Naive thymus-derived CD4-positive, alpha-beta T cell (primary cell): Measurements from ENCODE around the gene OR10V1. TPM values are rescaled to one million over a fixed set of nuclear protein-coding genes. Genes with fewer than 3 reads are reported as not detected.
"Not testable (repeated sequence)": the region's sequence is repeated elsewhere in the genome, so short reads cannot be mapped to it uniquely, and the experiment has no call there.

Experiments used
- ATAC-seq: fragments of 150-1000 bp; cut with Tn5 transposase; 2 replicates; pipeline ENCODE4 v1.10.0; 2021; ENCODE audit warnings: mild to moderate bottlenecking, moderate library complexity
- CTCF ChIA-PET: fragments of 350-600 bp; sonication (Branson Sonifier 250); formaldehyde crosslinking; loops from one replicate; lab custom pipeline; 2021; ENCODE audit warnings: antibody characterized with exemption; lab: Charles Lee
- POLR2A ChIA-PET: fragments of 350-600 bp; sonication (Branson Sonifier 250); formaldehyde crosslinking; loops from one replicate; lab custom pipeline; 2021; ENCODE audit warnings: antibody characterized with exemption, inconsistent platforms; lab: Charles Lee
- DNase-seq, 9 donors: peaks; one replicate each; pipeline versions ENCODE4 v3.0.0 to v3.0.0-alpha.2; 2020 to 2022; ENCODE audit warnings: mixed read lengths in 1 of 9
- H3K27ac ChIP-seq: one replicate; pipeline ENCODE4 v1.7.0; 2013; ENCODE audit warnings: mild to moderate bottlenecking, low read depth, low read length, moderate library complexity
- H3K27me3 ChIP-seq, 2 donors: one replicate each; pipeline ENCODE4 v1.7.0; 2013; ENCODE audit warnings: low read length in 2 of 2, mild to moderate bottlenecking in 2 of 2, moderate library complexity in 2 of 2; ENCODE audit not compliant: control insufficient read depth in 2 of 2, insufficient read depth in 2 of 2
- H3K36me3 ChIP-seq, 3 experiments: 1 replicate in 2 of 3; 2 replicates in 1 of 3; pipeline ENCODE4 v1.7.0; 2013; ENCODE audit warnings: low read length in 3 of 3, mild to moderate bottlenecking in 3 of 3, moderate library complexity in 1 of 3; ENCODE audit not compliant: insufficient read depth in 3 of 3, control insufficient read depth in 2 of 3
- H3K4me1 ChIP-seq, 2 donors: one replicate each; pipeline ENCODE4 v1.7.0; 2013; ENCODE audit warnings: low read length in 2 of 2, mild to moderate bottlenecking in 2 of 2, moderate library complexity in 1 of 2; ENCODE audit not compliant: control insufficient read depth in 2 of 2, insufficient read depth in 2 of 2
- H3K4me3 ChIP-seq: 2 replicates; pipeline ENCODE4 v1.7.0; 2013; ENCODE audit warnings: mild to moderate bottlenecking, low read length
- H3K9me3 ChIP-seq, 3 experiments: 1 replicate in 2 of 3; 2 replicates in 1 of 3; pipeline ENCODE4 v1.7.0; 2013; ENCODE audit warnings: low read length in 3 of 3; ENCODE audit not compliant: control insufficient read depth in 2 of 3
- H3K27ac Mint-ChIP-seq, 9 donors: one replicate each; pipeline ENCODE4 v1.8.0; 2020 to 2022; ENCODE audit warnings: mixed read lengths in 9 of 9, mild to moderate bottlenecking in 8 of 9, moderate library complexity in 5 of 9, inconsistent platforms in 2 of 9
- H3K27me3 Mint-ChIP-seq, 5 donors: one replicate each; pipeline ENCODE4 v1.8.0; 2021 to 2022; ENCODE audit warnings: mixed read lengths in 5 of 5, mild to moderate bottlenecking in 1 of 5
- H3K36me3 Mint-ChIP-seq, 5 donors: one replicate each; pipeline ENCODE4 v1.8.0; 2020 to 2022; ENCODE audit warnings: mixed read lengths in 5 of 5, mild to moderate bottlenecking in 3 of 5, inconsistent platforms in 1 of 5
- H3K4me1 Mint-ChIP-seq, 7 donors: one replicate each; pipeline ENCODE4 v1.8.0; 2020 to 2022; ENCODE audit warnings: mixed read lengths in 7 of 7, mild to moderate bottlenecking in 3 of 7, inconsistent platforms in 1 of 7
- H3K4me3 Mint-ChIP-seq, 10 donors: one replicate each; pipeline ENCODE4 v1.8.0; 2020 to 2022; ENCODE audit warnings: mild to moderate bottlenecking in 10 of 10, mixed read lengths in 10 of 10, moderate library complexity in 6 of 10, inconsistent platforms in 2 of 10
- H3K9me3 Mint-ChIP-seq, 11 donors: one replicate each; pipeline ENCODE4 v1.8.0; 2020 to 2022; ENCODE audit warnings: mixed read lengths in 11 of 11, mild to moderate bottlenecking in 4 of 11, inconsistent platforms in 1 of 11, moderate library complexity in 1 of 11
- intact Hi-C, 2 donors: fragments of 100-400 bp; cut with micrococcal nuclease; formaldehyde crosslinking; loops; one replicate each; pipeline ENCODE4 v1.15.1; 2023
- polyA plus RNA-seq, 2 donors: library from polyadenylated mRNA; unstranded; fragments of 300-500 nt; fragmentation: Illumina TruSeq; gene quantifications; one replicate each; pipeline ENCODE4 v1.2.3, GENCODE V29; 2021
- total RNA-seq, 6 experiments: library from RNA in 5 of 6; stranded (reverse) in 5 of 6; gene quantifications; 1 replicate in 5 of 6; 2 replicates in 1 of 6; pipeline ENCODE4 v1.2.3 and lab custom pipeline; 2021 to 2026

OR10V1 gene
- total and polyA plus RNA-seq, 7 experiments from 2014 or later = not detected

- Histone ChIP-seq H3K36me3 (no peaks in the 10 kb centered on the region), H3K27ac (no peak overlapping the region), H3K4me3 (no peak overlapping the region), H3K4me1 (no peaks in the 10 kb centered on the region), H3K9me3 (no peaks in the 10 kb centered on the region), H3K27me3 (no peaks in the 10 kb centered on the region)
- Mint-ChIP-seq H3K36me3 (no peaks in the 10 kb centered on the region), H3K27me3 (peaks cover 19 to 35% (median 23%) of the 10 kb centered on the region in 5 donors), H3K9me3 (peaks cover 0 to 1% (median 0%) of the 10 kb centered on the region in 11 donors), H3K27ac (no peak overlapping the region), H3K4me3 (no peak overlapping the region), H3K4me1 (no peaks in the 10 kb centered on the region)
- ATAC-seq (no peak), DNase-seq (no peak)
- intact Hi-C loops = no loop called here
- CTCF ChIA-PET = no interaction called here
- POLR2A ChIA-PET = interaction anchor here (0.7 kb wide), 1 partner anchor 63 kb away, joined by 3 read pairs; no protein-coding TSS in a partner anchor
Observed at GRCh38 chr11:59706518-59707285, 6.9 kb downstream of the OR10V1 start.

- no peak overlapping the region for H3K4me3 Mint-ChIP-seq
- DNase-seq (no peak), ATAC-seq (no peak)
- Histone ChIP-seq H3K36me3 (no peaks in the 10 kb centered on the region), H3K9me3 (no peaks in the 10 kb centered on the region), H3K27me3 (no peaks in the 10 kb centered on the region), H3K4me3 (no peak overlapping the region), H3K4me1 (no peaks in the 10 kb centered on the region), H3K27ac (no peak overlapping the region)
- H3K4me1 Mint-ChIP-seq = no peaks in the 10 kb centered on the region
- peaks cover 0 to 1% (median 0%) of the 10 kb centered on the region in 11 donors for H3K9me3 Mint-ChIP-seq
- peaks cover 14 to 35% (median 23%) of the 10 kb centered on the region in 5 donors for H3K27me3 Mint-ChIP-seq
- intact Hi-C loops = no loop called here
- no peak overlapping the region for H3K27ac Mint-ChIP-seq
- H3K36me3 Mint-ChIP-seq = no peaks in the 10 kb centered on the region
- ChIA-PET POLR2A (no interaction called here), CTCF (no interaction called here)
Observed at GRCh38 chr11:59705294-59705693, 8.4 kb downstream of the OR10V1 start.

DNA sequence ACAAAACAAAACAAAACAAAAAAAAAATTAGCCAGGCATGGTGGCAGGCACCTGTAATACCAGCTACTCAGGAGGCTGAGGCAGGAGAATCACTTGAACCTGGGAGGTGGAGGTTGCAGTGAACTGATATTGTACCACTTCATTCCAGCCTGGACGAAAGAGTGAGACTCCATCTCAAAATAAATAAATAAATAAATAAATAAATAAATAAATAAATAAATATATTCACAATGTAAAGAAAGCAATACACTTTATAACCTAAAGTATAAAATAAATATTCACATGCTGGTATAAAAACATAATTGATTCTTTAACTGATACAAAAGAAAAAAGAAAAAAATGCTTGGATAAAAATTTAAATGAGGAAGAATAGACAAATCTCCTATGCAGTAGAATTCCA, 10.1 kb downstream of the OR10V1 start:
- intact Hi-C loops, H3K4me1 Mint-ChIP-seq, H3K9me3 ChIP-seq, ATAC-seq, H3K27ac Mint-ChIP-seq, H3K36me3 ChIP-seq, DNase-seq, H3K36me3 Mint-ChIP-seq, CTCF ChIA-PET, H3K9me3 Mint-ChIP-seq, H3K27me3 ChIP-seq, H3K4me3 ChIP-seq, H3K27ac ChIP-seq, H3K4me3 Mint-ChIP-seq, H3K4me1 ChIP-seq: not testable (repeated sequence)
- H3K27me3 Mint-ChIP-seq = peaks cover 8 to 31% (median 22%) of the 10 kb centered on the region in 5 donors
- POLR2A ChIA-PET = interaction anchor here (0.7 kb wide), 1 partner anchor 36 kb away, joined by 3 read pairs; no protein-coding TSS in a partner anchor

DNA sequence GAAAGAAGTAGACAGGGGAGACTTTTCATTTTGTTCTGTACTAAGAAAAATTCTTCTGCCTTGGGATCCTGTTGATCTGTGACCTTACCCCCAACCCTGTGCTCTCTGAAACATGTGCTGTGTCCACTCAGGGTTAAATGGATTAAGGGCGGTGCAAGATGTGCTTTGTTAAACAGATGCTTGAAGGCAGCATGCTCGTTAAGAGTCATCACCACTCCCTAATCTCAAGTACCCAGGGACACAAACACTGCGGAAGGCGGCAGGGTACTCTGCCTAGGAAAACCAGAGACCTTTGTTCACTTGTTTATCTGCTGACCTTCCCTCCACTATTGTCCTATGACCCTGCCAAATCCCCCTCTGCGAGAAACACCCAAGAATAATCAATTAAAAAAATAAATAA, 13.5 kb downstream of the OR10V1 start:
- H3K9me3 ChIP-seq, H3K27me3 ChIP-seq, H3K36me3 ChIP-seq, H3K27ac ChIP-seq, H3K36me3 Mint-ChIP-seq, POLR2A ChIA-PET, DNase-seq, H3K4me1 Mint-ChIP-seq, H3K4me1 ChIP-seq, intact Hi-C loops, H3K27ac Mint-ChIP-seq, H3K4me3 Mint-ChIP-seq, CTCF ChIA-PET, H3K4me3 ChIP-seq, H3K9me3 Mint-ChIP-seq, ATAC-seq: not testable (repeated sequence)
- H3K27me3 Mint-ChIP-seq = peaks cover 15 to 26% (median 20%) of the 10 kb centered on the region in 5 donors

DNA sequence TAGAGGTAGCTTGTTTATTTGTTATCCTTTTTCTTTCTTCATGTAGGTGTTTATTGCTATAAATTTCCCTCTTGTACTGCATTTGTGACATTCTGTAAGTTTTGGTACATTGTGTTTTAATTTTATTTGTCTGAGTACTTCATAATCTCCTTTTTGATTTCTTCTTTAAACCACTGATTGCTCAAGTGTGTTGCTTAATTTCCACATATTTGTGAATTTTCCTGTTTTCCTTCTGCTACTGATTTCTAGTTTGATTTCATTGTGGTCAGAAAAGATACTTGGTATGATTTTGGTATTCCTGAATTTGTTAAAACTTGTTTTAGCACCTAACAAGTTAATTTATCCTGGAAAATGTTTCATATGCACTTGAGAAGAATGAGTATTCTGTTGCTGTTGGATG, 15.1 kb downstream of the OR10V1 start:
- Histone ChIP-seq H3K36me3 (no peaks in the 10 kb centered on the region), H3K27ac (no peak overlapping the region), H3K4me1 (no peaks in the 10 kb centered on the region), H3K4me3 (no peak overlapping the region), H3K27me3 (no peaks in the 10 kb centered on the region), H3K9me3 (no peaks in the 10 kb centered on the region)
- Mint-ChIP-seq H3K36me3 (peaks cover 0 to 5% (median 0%) of the 10 kb centered on the region in 5 donors), H3K27me3 (peaks cover 12 to 25% (median 23%) of the 10 kb centered on the region in 5 donors), H3K4me1 (peaks cover 0 to 4% (median 0%) of the 10 kb centered on the region in 7 donors), H3K9me3 (peaks cover 0 to 9% (median 5%) of the 10 kb centered on the region in 11 donors), H3K27ac (no peak overlapping the region), H3K4me3 (no peak overlapping the region)
- DNase-seq = no peak
- ChIA-PET CTCF (no interaction called here), POLR2A (no interaction called here)
- ATAC-seq = no peak
- intact Hi-C loops = no loop called here

DNA sequence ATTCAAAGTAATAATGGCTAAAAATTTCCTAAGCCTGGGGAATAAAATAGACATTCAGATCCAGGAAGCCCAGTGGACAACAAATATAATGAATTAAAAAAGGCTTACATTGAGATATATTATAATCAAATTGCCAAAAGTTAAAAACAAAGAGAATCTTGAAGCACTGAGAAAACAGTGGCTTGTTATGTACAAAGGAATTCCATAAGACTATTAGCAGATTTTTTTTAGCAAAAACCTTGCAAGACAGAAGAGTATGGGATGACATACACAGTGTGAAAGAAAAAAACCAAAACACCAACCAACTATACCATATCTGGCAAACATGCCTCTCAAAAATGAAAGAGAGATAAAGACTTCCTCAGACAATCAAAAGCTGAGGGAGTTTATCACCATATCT, 20.7 kb downstream of the OR10V1 start:
- no peak overlapping the region for H3K27ac Mint-ChIP-seq
- H3K27me3 ChIP-seq = no peaks in the 10 kb centered on the region
- peaks cover 0 to 13% (median 0%) of the 10 kb centered on the region in 3 experiments for H3K9me3 ChIP-seq
- no peak overlapping the region for H3K27ac ChIP-seq
- peaks cover 0 to 6% (median 4%) of the 10 kb centered on the region in 7 donors for H3K4me1 Mint-ChIP-seq
- H3K4me1 ChIP-seq = no peaks in the 10 kb centered on the region
- intact Hi-C loops = no loop called here
- H3K4me3 ChIP-seq = no peak overlapping the region
- no peak for DNase-seq
- ATAC-seq = no peak
- no peak overlapping the region for H3K4me3 Mint-ChIP-seq
- no peaks in the 10 kb centered on the region for H3K36me3 ChIP-seq
- CTCF ChIA-PET = no interaction called here
- POLR2A ChIA-PET = no interaction called here
- peaks cover 0 to 10% (median 0%) of the 10 kb centered on the region in 5 donors for H3K36me3 Mint-ChIP-seq
- peaks cover 17 to 42% (median 37%) of the 10 kb centered on the region in 5 donors for H3K27me3 Mint-ChIP-seq
- H3K9me3 Mint-ChIP-seq = peaks cover 6 to 31% (median 15%) of the 10 kb centered on the region in 11 donors
